Measurements from ENCODE around the gene CNGB1. TPM values are rescaled to one million over a fixed set of nuclear protein-coding genes. Genes with fewer than 3 reads are reported as not detected.

Gene CNGB1
- total RNA-seq, 2 experiments from 2014 or later, result not detected

GRCh38 chr16:57870753-57871454 lies 100.0 kb downstream of the CNGB1 start:
- Mint-ChIP-seq H3K36me3 (ENCODE audit: low read depth) (no peaks in the 10 kb centered on the region), H3K4me1 (ENCODE audit: low read depth) (peaks cover 4% of the 10 kb centered on the region), H3K27ac (no peak overlapping the region), H3K4me3 (no peak overlapping the region), H3K9me3 (no peaks in the 10 kb centered on the region), H3K27me3 (peaks cover 5% of the 10 kb centered on the region)
- TF ChIP-seq CTCF (IDR thresholded peaks at IDR 0.05), result no peak
- DNase-seq, result no peak
- CTCF ChIA-PET, result no interaction called here
- POLR2A ChIA-PET, result no interaction called here
- ATAC-seq, result no peak
- intact Hi-C loops (cut with micrococcal nuclease), result no loop called here

- peaks cover 5% of the 10 kb centered on the region for H3K27me3 Mint-ChIP-seq
- no peaks in the 10 kb centered on the region for H3K9me3 Mint-ChIP-seq
- ChIA-PET POLR2A (no interaction called here), CTCF (no interaction called here)
- DNase-seq (no peak), ATAC-seq (no peak)
- no peak overlapping the region for H3K27ac Mint-ChIP-seq
- H3K4me3 Mint-ChIP-seq, result no peak overlapping the region
- intact Hi-C loops (cut with micrococcal nuclease), result no loop called here
- H3K36me3 Mint-ChIP-seq (ENCODE audit: low read depth), result no peaks in the 10 kb centered on the region
- peaks cover 4% of the 10 kb centered on the region for H3K4me1 Mint-ChIP-seq (ENCODE audit: low read depth)
- no peak for TF ChIP-seq CTCF (IDR thresholded peaks at IDR 0.05)
These were observed 101.9 kb downstream of the CNGB1 start for GRCh38 chr16:57868913-57869520.

- no peaks in the 10 kb centered on the region for H3K9me3 Mint-ChIP-seq
- intact Hi-C loops (cut with micrococcal nuclease), result no loop called here
- CTCF ChIA-PET, result no interaction called here
- H3K27me3 Mint-ChIP-seq, result peaks cover 8% of the 10 kb centered on the region
- H3K27ac Mint-ChIP-seq, result no peak overlapping the region
- H3K4me1 Mint-ChIP-seq (ENCODE audit: low read depth), result peaks cover 4% of the 10 kb centered on the region
- no peak overlapping the region for H3K4me3 Mint-ChIP-seq
- no peaks in the 10 kb centered on the region for H3K36me3 Mint-ChIP-seq (ENCODE audit: low read depth)
- DNase-seq, result no peak
- TF ChIP-seq CTCF (IDR thresholded peaks at IDR 0.05), result no peak
- ATAC-seq, result no peak
- POLR2A ChIA-PET, result no interaction called here
These were observed 103.8 kb downstream of the CNGB1 start for GRCh38 chr16:57867000-57867561.

GRCh38 chr16:57866529-57866918 lies 104.4 kb downstream of the CNGB1 start:
- Mint-ChIP-seq H3K4me3 (no peak overlapping the region), H3K36me3 (ENCODE audit: low read depth) (no peaks in the 10 kb centered on the region), H3K27me3 (peaks cover 6% of the 10 kb centered on the region), H3K9me3 (no peaks in the 10 kb centered on the region), H3K27ac (no peak overlapping the region), H3K4me1 (ENCODE audit: low read depth) (peaks cover 4% of the 10 kb centered on the region)
- no peak for ATAC-seq
- no peak for DNase-seq
- ChIA-PET POLR2A (no interaction called here), CTCF (no interaction called here)
- no peak for TF ChIP-seq CTCF (IDR thresholded peaks at IDR 0.05)
- intact Hi-C loops (cut with micrococcal nuclease), result no loop called here

GRCh38 chr16:57865746-57866528 lies 105.0 kb downstream of the CNGB1 start:
- ChIA-PET CTCF (no interaction called here), POLR2A (no interaction called here)
- DNase-seq, result no peak
- Mint-ChIP-seq H3K4me3 (no peak overlapping the region), H3K27ac (no peak overlapping the region), H3K4me1 (ENCODE audit: low read depth) (no peaks in the 10 kb centered on the region), H3K27me3 (peaks cover 8% of the 10 kb centered on the region), H3K36me3 (ENCODE audit: low read depth) (no peaks in the 10 kb centered on the region), H3K9me3 (no peaks in the 10 kb centered on the region)
- TF ChIP-seq CTCF (IDR thresholded peaks at IDR 0.05), result no peak
- intact Hi-C loops (cut with micrococcal nuclease), result no loop called here
- ATAC-seq, result no peak
